Naive thymus-derived CD4-positive, alpha-beta T cell (primary cell): ENCODE data around the gene JMJD6. TPM values are rescaled to one million over a fixed set of nuclear protein-coding genes. Genes with fewer than 3 reads are reported as not detected.

Experiments used
- ATAC-seq: fragments of 150-1000 bp; cut with Tn5 transposase; 2 replicates; pipeline ENCODE4 v1.10.0; 2021; ENCODE audit warnings: mild to moderate bottlenecking, moderate library complexity
- CTCF ChIA-PET: fragments of 350-600 bp; sonication (Branson Sonifier 250); formaldehyde crosslinking; loops from one replicate; lab custom pipeline; 2021; ENCODE audit warnings: antibody characterized with exemption; lab: Charles Lee
- POLR2A ChIA-PET: fragments of 350-600 bp; sonication (Branson Sonifier 250); formaldehyde crosslinking; loops from one replicate; lab custom pipeline; 2021; ENCODE audit warnings: antibody characterized with exemption, inconsistent platforms; lab: Charles Lee
- DNase-seq, 9 donors: peaks; one replicate each; pipeline versions ENCODE4 v3.0.0 to v3.0.0-alpha.2; 2020 to 2022; ENCODE audit warnings: mixed read lengths in 1 of 9
- H3K27ac ChIP-seq: one replicate; pipeline ENCODE4 v1.7.0; 2013; ENCODE audit warnings: mild to moderate bottlenecking, low read depth, low read length, moderate library complexity
- H3K27me3 ChIP-seq, 2 donors: one replicate each; pipeline ENCODE4 v1.7.0; 2013; ENCODE audit warnings: low read length in 2 of 2, mild to moderate bottlenecking in 2 of 2, moderate library complexity in 2 of 2; ENCODE audit not compliant: control insufficient read depth in 2 of 2, insufficient read depth in 2 of 2
- H3K36me3 ChIP-seq, 3 experiments: 1 replicate in 2 of 3; 2 replicates in 1 of 3; pipeline ENCODE4 v1.7.0; 2013; ENCODE audit warnings: low read length in 3 of 3, mild to moderate bottlenecking in 3 of 3, moderate library complexity in 1 of 3; ENCODE audit not compliant: insufficient read depth in 3 of 3, control insufficient read depth in 2 of 3
- H3K4me1 ChIP-seq, 2 donors: one replicate each; pipeline ENCODE4 v1.7.0; 2013; ENCODE audit warnings: low read length in 2 of 2, mild to moderate bottlenecking in 2 of 2, moderate library complexity in 1 of 2; ENCODE audit not compliant: control insufficient read depth in 2 of 2, insufficient read depth in 2 of 2
- H3K4me3 ChIP-seq: 2 replicates; pipeline ENCODE4 v1.7.0; 2013; ENCODE audit warnings: mild to moderate bottlenecking, low read length
- H3K9me3 ChIP-seq, 3 experiments: 1 replicate in 2 of 3; 2 replicates in 1 of 3; pipeline ENCODE4 v1.7.0; 2013; ENCODE audit warnings: low read length in 3 of 3; ENCODE audit not compliant: control insufficient read depth in 2 of 3
- H3K27ac Mint-ChIP-seq, 9 donors: one replicate each; pipeline ENCODE4 v1.8.0; 2020 to 2022; ENCODE audit warnings: mixed read lengths in 9 of 9, mild to moderate bottlenecking in 8 of 9, moderate library complexity in 5 of 9, inconsistent platforms in 2 of 9
- H3K27me3 Mint-ChIP-seq, 5 donors: one replicate each; pipeline ENCODE4 v1.8.0; 2021 to 2022; ENCODE audit warnings: mixed read lengths in 5 of 5, mild to moderate bottlenecking in 1 of 5
- H3K36me3 Mint-ChIP-seq, 5 donors: one replicate each; pipeline ENCODE4 v1.8.0; 2020 to 2022; ENCODE audit warnings: mixed read lengths in 5 of 5, mild to moderate bottlenecking in 3 of 5, inconsistent platforms in 1 of 5
- H3K4me1 Mint-ChIP-seq, 7 donors: one replicate each; pipeline ENCODE4 v1.8.0; 2020 to 2022; ENCODE audit warnings: mixed read lengths in 7 of 7, mild to moderate bottlenecking in 3 of 7, inconsistent platforms in 1 of 7
- H3K4me3 Mint-ChIP-seq, 10 donors: one replicate each; pipeline ENCODE4 v1.8.0; 2020 to 2022; ENCODE audit warnings: mild to moderate bottlenecking in 10 of 10, mixed read lengths in 10 of 10, moderate library complexity in 6 of 10, inconsistent platforms in 2 of 10
- H3K9me3 Mint-ChIP-seq, 11 donors: one replicate each; pipeline ENCODE4 v1.8.0; 2020 to 2022; ENCODE audit warnings: mixed read lengths in 11 of 11, mild to moderate bottlenecking in 4 of 11, inconsistent platforms in 1 of 11, moderate library complexity in 1 of 11
- intact Hi-C, 2 donors: fragments of 100-400 bp; cut with micrococcal nuclease; formaldehyde crosslinking; loops; one replicate each; pipeline ENCODE4 v1.15.1; 2023
- polyA plus RNA-seq, 2 donors: library from polyadenylated mRNA; unstranded; fragments of 300-500 nt; fragmentation: Illumina TruSeq; gene quantifications; one replicate each; pipeline ENCODE4 v1.2.3, GENCODE V29; 2021
- total RNA-seq, 6 experiments: library from RNA in 5 of 6; stranded (reverse) in 5 of 6; gene quantifications; 1 replicate in 5 of 6; 2 replicates in 1 of 6; pipeline ENCODE4 v1.2.3 and lab custom pipeline; 2021 to 2026

Gene JMJD6
- 100 to 1,000 TPM in 2 of 5 experiments, 10 to 100 TPM in 3; 39.9 to 132 (median 58.3) TPM for total RNA-seq
- polyA plus RNA-seq = 10 to 100 TPM; 18.5 to 44.3 TPM
- total RNA-seq (lab: John Stamatoyannopoulos, UW) = 128 reads per million, percentile 88 among the genes with 10 or more reads in this experiment

GRCh38 chr17:76726231-76726775 lies at the start of gene JMJD6:
Gene JMJD6, minus strand, starts transcription at chr17:76726606. Its CDS starts 131 bp downstream, at chr17:76726475.
- Histone ChIP-seq H3K27me3 (no peaks in the 10 kb centered on the region), H3K4me1 (peaks cover 36 to 45% of the 10 kb centered on the region in 2 donors), H3K4me3 (peak within 1 kb of the TSS; percentile 90), H3K9me3 (no peaks in the 10 kb centered on the region), H3K36me3 (peaks cover 8 to 31% (median 27%) of the 10 kb centered on the region in 3 experiments), H3K27ac (peak within 1 kb of the TSS; percentile 97)
- Mint-ChIP-seq H3K36me3 (peaks cover 0 to 30% (median 15%) of the 10 kb centered on the region in 5 donors), H3K27me3 (no peaks in the 10 kb centered on the region), H3K4me3 (peak within 1 kb of the TSS; percentile 93 to 100 (median 98)), H3K27ac (peak within 1 kb of the TSS; percentile 98 to 99 (median 99)), H3K9me3 (no peaks in the 10 kb centered on the region), H3K4me1 (peaks cover 19 to 76% (median 43%) of the 10 kb centered on the region in 7 donors)
- POLR2A ChIA-PET = interaction anchor here (0.6 to 9.2 kb wide), 10 partner anchors 10 to 1651 kb away, joined by 3 to 187 read pairs (median 3); partner anchors contain the start of genes MFSD11, MXRA7 and SRSF2
- CTCF ChIA-PET = interaction anchor here (1.8 to 2.9 kb wide), 3 partner anchors 9 to 13 kb away, joined by 6 to 35 read pairs (median 6); partner anchors contain the start of gene SRSF2
- intact Hi-C loops = loop anchor here (1.0 to 5.0 kb wide), 16 partner anchors 11 to 1466 kb away; partner anchors contain the start of genes SEC14L1 (in 2 of the 2), SRSF2 (in 2 of the 2), GGA3 (in 1 of the 2) and MRPS7 (in 1 of the 2)
- ATAC-seq (peak; percentile 88), DNase-seq (peak in 5 of 9 donors; percentile 92 to 95 (median 93))

- H3K4me1 Mint-ChIP-seq = peaks cover 15 to 26% (median 23%) of the 10 kb centered on the region in 7 donors
- Histone ChIP-seq H3K36me3 (peaks cover 11 to 41% (median 13%) of the 10 kb centered on the region in 3 experiments), H3K27ac (no peak overlapping the region), H3K27me3 (no peaks in the 10 kb centered on the region), H3K9me3 (no peaks in the 10 kb centered on the region), H3K4me1 (peaks cover 11 to 13% of the 10 kb centered on the region in 2 donors), H3K4me3 (no peak overlapping the region)
- H3K4me3 Mint-ChIP-seq = no peak overlapping the region
- intact Hi-C loops = no loop called here
- ChIA-PET CTCF (interaction anchor here (1.2 kb wide), 1 partner anchor 62 kb away, joined by 3 read pairs; no protein-coding TSS in a partner anchor), POLR2A (interaction anchor here (0.5 kb wide), 1 partner anchor 47 kb away, joined by 3 read pairs; no protein-coding TSS in a partner anchor)
- H3K27me3 Mint-ChIP-seq = no peaks in the 10 kb centered on the region
- H3K27ac Mint-ChIP-seq = peak overlapping the region in 1 of 9 donors; percentile 62
- peaks cover 15 to 43% (median 32%) of the 10 kb centered on the region in 5 donors for H3K36me3 Mint-ChIP-seq
- no peak for ATAC-seq
- DNase-seq = no peak
- peaks cover 0 to 6% (median 0%) of the 10 kb centered on the region in 11 donors for H3K9me3 Mint-ChIP-seq
These were observed 48.7 kb upstream of the JMJD6 start for GRCh38 chr17:76775021-76775600.

- H3K4me1 ChIP-seq = peaks cover 11 to 13% of the 10 kb centered on the region in 2 donors
- intact Hi-C loops = loop anchor here in 1 of 2 donors (2.0 kb wide), 2 partner anchors 20 to 36 kb away; partner anchors contain the start of gene SRSF2
- ChIA-PET POLR2A (interaction anchor here (0.7 to 1.3 kb wide), 4 partner anchors 35 to 1894 kb away, joined by 3 to 8 read pairs (median 4); partner anchors contain the start of gene MFSD11), CTCF (interaction anchor here (0.7 kb wide), 1 partner anchor 34 kb away, joined by 3 read pairs; no protein-coding TSS in a partner anchor)
- H3K36me3 ChIP-seq = peaks cover 7 to 30% (median 15%) of the 10 kb centered on the region in 3 experiments
- peak overlapping the region; percentile 36 for H3K4me3 ChIP-seq
- Mint-ChIP-seq H3K27me3 (no peaks in the 10 kb centered on the region), H3K9me3 (peaks cover 0 to 6% (median 0%) of the 10 kb centered on the region in 11 donors), H3K4me1 (peaks cover 15 to 25% (median 23%) of the 10 kb centered on the region in 7 donors), H3K4me3 (peak overlapping the region in 9 of 10 donors; percentile 30 to 82 (median 48)), H3K36me3 (peaks cover 21 to 46% (median 34%) of the 10 kb centered on the region in 5 donors), H3K27ac (peak overlapping the region; percentile 67 to 92 (median 82))
- no peaks in the 10 kb centered on the region for H3K27me3 ChIP-seq
- ATAC-seq (peak; percentile 94), DNase-seq (peak in 6 of 9 donors; percentile 2 to 33 (median 22))
- H3K9me3 ChIP-seq = no peaks in the 10 kb centered on the region
- H3K27ac ChIP-seq = no peak overlapping the region
These were observed 46.6 kb upstream of the JMJD6 start for GRCh38 chr17:76772842-76773525.

- peaks cover 7 to 12% of the 10 kb centered on the region in 2 donors for H3K4me1 ChIP-seq
- CTCF ChIA-PET = interaction anchor here (1.0 kb wide), 1 partner anchor 57 kb away, joined by 3 read pairs; no protein-coding TSS in a partner anchor
- no peaks in the 10 kb centered on the region for H3K27me3 ChIP-seq
- no peaks in the 10 kb centered on the region for H3K27me3 Mint-ChIP-seq
- H3K4me1 Mint-ChIP-seq = peaks cover 5 to 13% (median 8%) of the 10 kb centered on the region in 7 donors
- H3K27ac Mint-ChIP-seq = no peak overlapping the region
- ATAC-seq (no peak), DNase-seq (no peak)
- no peaks in the 10 kb centered on the region for H3K9me3 Mint-ChIP-seq
- H3K36me3 ChIP-seq = peaks cover 0 to 7% (median 3%) of the 10 kb centered on the region in 3 experiments
- no peaks in the 10 kb centered on the region for H3K9me3 ChIP-seq
- H3K27ac ChIP-seq = no peak overlapping the region
- intact Hi-C loops = no loop called here
- POLR2A ChIA-PET = interaction anchor here (1.1 kb wide), 1 partner anchor 19 kb away, joined by 4 read pairs; no protein-coding TSS in a partner anchor
- H3K36me3 Mint-ChIP-seq = peaks cover 5 to 20% (median 13%) of the 10 kb centered on the region in 5 donors
- H3K4me3 ChIP-seq = no peak overlapping the region
- no peak overlapping the region for H3K4me3 Mint-ChIP-seq
These were observed 32.2 kb upstream of the JMJD6 start for GRCh38 chr17:76758570-76758969.

GRCh38 chr17:76757256-76757655 lies 30.9 kb upstream of the JMJD6 start:
- Mint-ChIP-seq H3K9me3 (no peaks in the 10 kb centered on the region), H3K4me3 (no peak overlapping the region), H3K4me1 (peaks cover 17 to 26% (median 21%) of the 10 kb centered on the region in 7 donors), H3K27ac (peak overlapping the region in 3 of 9 donors; percentile 32 to 51 (median 36)), H3K36me3 (peaks cover 5 to 27% (median 12%) of the 10 kb centered on the region in 5 donors), H3K27me3 (no peaks in the 10 kb centered on the region)
- POLR2A ChIA-PET = no interaction called here
- CTCF ChIA-PET = no interaction called here
- ATAC-seq (no peak), DNase-seq (no peak)
- H3K27ac ChIP-seq = no peak overlapping the region
- intact Hi-C loops = no loop called here
- H3K4me3 ChIP-seq = no peak overlapping the region
- H3K9me3 ChIP-seq = no peaks in the 10 kb centered on the region
- H3K27me3 ChIP-seq = no peaks in the 10 kb centered on the region
- H3K4me1 ChIP-seq = peaks cover 12 to 19% of the 10 kb centered on the region in 2 donors
- H3K36me3 ChIP-seq = peaks cover 0 to 7% (median 3%) of the 10 kb centered on the region in 3 experiments
